ENCODE measurements around the gene HOXA11.

HOXA11 gene

DNA sequence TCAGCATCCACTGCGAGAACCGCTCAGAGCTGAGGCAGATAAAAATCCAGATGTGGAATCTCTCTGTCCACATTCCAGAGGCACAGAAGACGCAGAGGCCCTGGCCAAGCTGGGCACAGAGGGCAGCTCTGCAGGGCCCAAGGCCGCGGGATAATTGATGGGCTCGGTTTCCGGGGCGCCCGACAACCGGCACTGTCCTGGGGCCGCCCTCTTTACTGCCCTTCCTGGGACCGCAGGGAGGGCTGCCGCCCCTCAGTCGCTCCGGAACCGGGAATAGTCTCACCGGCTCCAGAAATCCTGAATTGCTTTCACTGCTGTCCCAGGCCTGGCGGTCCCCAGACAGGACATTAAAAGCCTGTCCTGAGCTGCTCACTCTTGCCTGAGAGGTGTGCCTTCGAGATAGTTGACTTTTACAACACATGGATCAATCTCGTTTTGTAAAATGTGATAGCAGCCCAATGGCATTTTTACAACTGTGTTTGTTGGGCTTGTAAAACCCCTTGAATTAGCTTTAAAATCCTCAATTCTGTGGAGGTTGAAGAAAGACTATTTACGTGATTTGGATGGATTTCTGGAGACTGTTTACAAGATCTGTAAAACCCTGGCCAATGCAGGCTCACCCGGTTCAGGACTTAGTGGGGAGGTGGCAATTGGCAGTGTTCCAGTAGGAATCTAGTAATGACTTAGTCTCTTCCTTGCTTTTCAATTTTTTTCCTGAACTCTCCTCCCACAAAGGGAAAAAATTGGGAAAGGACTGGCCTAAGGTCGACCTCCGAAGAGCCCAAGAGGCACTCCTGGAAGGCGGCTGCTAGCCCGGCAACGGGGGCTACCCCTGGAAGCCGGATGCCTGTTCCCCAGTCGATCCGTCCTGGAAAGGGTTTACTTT lies 36.0 kb downstream of the HOXA11 start:
- no peak for ATAC-seq
- TF ChIP-seq, protein P1, sequence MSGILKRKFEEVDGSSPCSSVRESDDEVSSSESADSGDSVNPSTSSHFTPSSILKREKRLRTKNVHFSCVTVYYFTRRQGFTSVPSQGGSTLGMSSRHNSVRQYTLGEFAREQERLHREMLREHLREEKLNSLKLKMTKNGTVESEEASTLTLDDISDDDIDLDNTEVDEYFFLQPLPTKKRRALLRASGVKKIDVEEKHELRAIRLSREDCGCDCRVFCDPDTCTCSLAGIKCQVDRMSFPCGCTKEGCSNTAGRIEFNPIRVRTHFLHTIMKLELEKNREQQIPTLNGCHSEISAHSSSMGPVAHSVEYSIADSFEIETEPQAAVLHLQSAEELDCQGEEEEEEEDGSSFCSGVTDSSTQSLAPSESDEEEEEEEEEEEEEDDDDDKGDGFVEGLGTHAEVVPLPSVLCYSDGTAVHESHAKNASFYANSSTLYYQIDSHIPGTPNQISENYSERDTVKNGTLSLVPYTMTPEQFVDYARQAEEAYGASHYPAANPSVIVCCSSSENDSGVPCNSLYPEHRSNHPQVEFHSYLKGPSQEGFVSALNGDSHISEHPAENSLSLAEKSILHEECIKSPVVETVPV (CRISPR knock-in tag; IDR thresholded peaks at IDR 0.05), result no peak
- no peak for TF ChIP-seq TCF4 (CRISPR knock-in tag; IDR thresholded peaks at IDR 0.05; ENCODE audit: borderline replicate concordance)

DNA sequence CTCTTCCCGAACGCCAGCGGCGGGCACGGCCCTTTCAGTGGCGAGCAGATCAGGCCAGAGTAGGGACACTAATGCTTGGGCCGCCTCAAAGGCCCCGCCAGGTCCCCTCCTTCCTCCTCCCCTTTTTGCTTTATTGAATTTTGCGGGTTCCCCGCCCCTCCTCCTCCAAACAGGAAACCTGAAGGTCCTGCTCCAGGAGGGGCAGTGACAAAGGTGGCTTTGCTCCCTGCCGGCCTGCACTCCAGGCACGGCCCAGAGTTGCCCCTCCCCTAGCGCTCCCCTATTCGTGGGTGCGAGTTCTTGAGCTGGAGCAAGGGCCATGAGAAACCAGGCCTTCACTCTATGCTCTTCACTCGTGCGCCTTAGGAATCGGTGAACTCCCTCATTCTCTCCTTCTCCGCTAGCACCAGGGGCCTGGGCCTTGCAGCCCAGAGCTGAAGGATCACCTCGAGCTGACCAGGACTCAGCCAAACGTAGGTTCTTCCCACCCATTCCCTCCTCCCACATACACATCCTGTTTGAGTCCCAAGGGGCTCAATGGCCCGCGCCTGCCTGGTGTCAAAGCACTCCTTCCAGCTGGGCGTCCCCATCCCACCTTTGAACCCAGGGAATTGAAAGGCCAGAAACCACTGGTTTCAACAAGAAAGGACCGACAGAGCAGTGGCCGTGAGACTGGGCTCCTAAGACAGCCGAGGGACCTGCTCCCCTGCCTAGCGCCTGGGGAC lies 36.8 kb downstream of the HOXA11 start:
- no peak for TF ChIP-seq OSR1 (CRISPR knock-in tag; IDR thresholded peaks at IDR 0.05)
- no peak for TF ChIP-seq ESRRG (CRISPR knock-in tag; IDR thresholded peaks at IDR 0.05)
- no peak for TF ChIP-seq ARNTL (CRISPR knock-in tag; IDR thresholded peaks at IDR 0.05; ENCODE audit: borderline replicate concordance, low read depth)
- TF ChIP-seq ZFP30 (CRISPR knock-in tag; IDR thresholded peaks at IDR 0.05), result no peak
- TF ChIP-seq ZNF565 (CRISPR knock-in tag; conservative IDR thresholded peaks at IDR 0.05; ENCODE audit: low read depth), result no peak
- TF ChIP-seq, protein P2, sequence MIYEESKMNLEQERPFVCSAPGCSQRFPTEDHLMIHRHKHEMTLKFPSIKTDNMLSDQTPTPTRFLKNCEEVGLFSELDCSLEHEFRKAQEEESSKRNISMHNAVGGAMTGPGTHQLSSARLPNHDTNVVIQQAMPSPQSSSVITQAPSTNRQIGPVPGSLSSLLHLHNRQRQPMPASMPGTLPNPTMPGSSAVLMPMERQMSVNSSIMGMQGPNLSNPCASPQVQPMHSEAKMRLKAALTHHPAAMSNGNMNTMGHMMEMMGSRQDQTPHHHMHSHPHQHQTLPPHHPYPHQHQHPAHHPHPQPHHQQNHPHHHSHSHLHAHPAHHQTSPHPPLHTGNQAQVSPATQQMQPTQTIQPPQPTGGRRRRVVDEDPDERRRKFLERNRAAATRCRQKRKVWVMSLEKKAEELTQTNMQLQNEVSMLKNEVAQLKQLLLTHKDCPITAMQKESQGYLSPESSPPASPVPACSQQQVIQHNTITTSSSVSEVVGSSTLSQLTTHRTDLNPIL (CRISPR knock-in tag; IDR thresholded peaks at IDR 0.05; ENCODE audit: low read depth), result no peak
- no peak for TF ChIP-seq ISL1 (CRISPR knock-in tag; IDR thresholded peaks at IDR 0.05)
- no peak for TF ChIP-seq ZFP3 (CRISPR knock-in tag; IDR thresholded peaks at IDR 0.05)
- TF ChIP-seq SNAI2 (CRISPR knock-in tag; IDR thresholded peaks at IDR 0.05), result no peak
- no peak for TF ChIP-seq RARB (CRISPR knock-in tag; IDR thresholded peaks at IDR 0.05)
- no peak for TF ChIP-seq CSDC2 (CRISPR knock-in tag; IDR thresholded peaks at IDR 0.05)
- no peak for TF ChIP-seq PATZ1 (CRISPR knock-in tag; IDR thresholded peaks at IDR 0.05; ENCODE audit: borderline replicate concordance)
- TF ChIP-seq, protein P1 (CRISPR knock-in tag; IDR thresholded peaks at IDR 0.05), result no peak
- TF ChIP-seq PPARA (CRISPR knock-in tag; IDR thresholded peaks at IDR 0.05; ENCODE audit: borderline replicate concordance), result no peak
- no peak for TF ChIP-seq ZNF8 (CRISPR knock-in tag; IDR thresholded peaks at IDR 0.05)
- TF ChIP-seq TSHZ2 (CRISPR knock-in tag; IDR thresholded peaks at IDR 0.05), result no peak
- no peak for TF ChIP-seq BACH2 (CRISPR knock-in tag; IDR thresholded peaks at IDR 0.05; ENCODE audit: borderline replicate concordance)
- no peak for TF ChIP-seq TCF4 (CRISPR knock-in tag; IDR thresholded peaks at IDR 0.05; ENCODE audit: borderline replicate concordance)
- TF ChIP-seq TOX (CRISPR knock-in tag; IDR thresholded peaks at IDR 0.05; ENCODE audit: borderline replicate concordance), result no peak
- TF ChIP-seq ZC3H10 (CRISPR knock-in tag; IDR thresholded peaks at IDR 0.05), result no peak
- ATAC-seq, result no peak

Measured in SK-N-SH treated with all-trans-retinoic acid at 6 μM for 48 hours (cell line).